Suppressor macrophage treated with lipopolysaccharide for 1 hour (primary cell): Measurements from ENCODE around the gene IFITM2.
"Not testable (repeated sequence)": the region's sequence is repeated elsewhere in the genome, so short reads cannot be mapped to it uniquely, and the experiment has no call there.

Experiments used
- DNase-seq, 3 donors: peaks; one replicate each; pipeline ENCODE4 v3.0.0-alpha.2; 2020 to 2022

IFITM2 gene

GRCh38 chr11:293271-293851 lies 14.3 kb upstream of the IFITM2 start:
- no peak for DNase-seq

GRCh38 chr11:293852-294661 lies 13.6 kb upstream of the IFITM2 start:
- DNase-seq: no peak

GRCh38 chr11:294780-295179 lies 12.8 kb upstream of the IFITM2 start:
- DNase-seq: no peak

DNA sequence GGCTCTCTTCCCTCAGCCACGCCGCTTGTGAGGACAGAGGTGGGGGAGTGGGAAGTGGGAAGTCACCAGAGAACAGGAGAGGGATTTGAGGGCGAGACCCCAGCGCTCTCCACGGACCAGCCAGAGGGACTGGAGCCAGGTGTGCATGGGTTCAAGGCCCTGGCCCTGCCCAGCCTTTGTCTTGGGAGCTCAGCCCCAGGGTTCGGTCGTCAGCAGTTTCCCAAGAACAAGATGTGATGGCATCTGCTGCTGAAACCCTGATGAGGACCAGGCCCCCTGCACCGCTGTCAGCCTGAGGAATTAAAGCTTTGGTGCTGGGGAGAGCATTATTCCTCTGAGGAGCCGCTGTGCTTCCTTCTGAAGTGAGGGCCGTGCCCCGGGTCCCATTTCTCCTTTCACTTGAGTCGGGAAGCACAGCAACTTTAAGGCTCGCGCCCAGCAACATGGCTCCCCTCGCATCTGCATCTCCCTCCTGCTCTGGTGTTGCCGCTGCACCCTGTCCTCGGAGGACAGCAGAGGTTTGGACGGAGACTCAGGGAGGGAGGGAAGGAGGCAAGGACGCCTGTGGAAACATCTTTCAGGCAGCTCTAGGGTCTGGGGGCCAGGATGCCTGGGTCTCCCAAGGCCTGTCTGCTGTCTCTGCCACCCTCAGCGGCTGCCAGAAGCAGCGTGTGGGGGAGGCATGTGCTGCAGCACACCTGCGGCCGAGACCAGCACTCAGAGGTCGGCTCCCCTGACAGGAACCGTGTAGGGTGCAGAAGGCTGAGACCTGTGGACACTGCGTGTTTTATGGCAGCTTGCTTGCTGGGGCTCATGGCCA lies 12.1 kb upstream of the IFITM2 start:
- no peak for DNase-seq

DNA sequence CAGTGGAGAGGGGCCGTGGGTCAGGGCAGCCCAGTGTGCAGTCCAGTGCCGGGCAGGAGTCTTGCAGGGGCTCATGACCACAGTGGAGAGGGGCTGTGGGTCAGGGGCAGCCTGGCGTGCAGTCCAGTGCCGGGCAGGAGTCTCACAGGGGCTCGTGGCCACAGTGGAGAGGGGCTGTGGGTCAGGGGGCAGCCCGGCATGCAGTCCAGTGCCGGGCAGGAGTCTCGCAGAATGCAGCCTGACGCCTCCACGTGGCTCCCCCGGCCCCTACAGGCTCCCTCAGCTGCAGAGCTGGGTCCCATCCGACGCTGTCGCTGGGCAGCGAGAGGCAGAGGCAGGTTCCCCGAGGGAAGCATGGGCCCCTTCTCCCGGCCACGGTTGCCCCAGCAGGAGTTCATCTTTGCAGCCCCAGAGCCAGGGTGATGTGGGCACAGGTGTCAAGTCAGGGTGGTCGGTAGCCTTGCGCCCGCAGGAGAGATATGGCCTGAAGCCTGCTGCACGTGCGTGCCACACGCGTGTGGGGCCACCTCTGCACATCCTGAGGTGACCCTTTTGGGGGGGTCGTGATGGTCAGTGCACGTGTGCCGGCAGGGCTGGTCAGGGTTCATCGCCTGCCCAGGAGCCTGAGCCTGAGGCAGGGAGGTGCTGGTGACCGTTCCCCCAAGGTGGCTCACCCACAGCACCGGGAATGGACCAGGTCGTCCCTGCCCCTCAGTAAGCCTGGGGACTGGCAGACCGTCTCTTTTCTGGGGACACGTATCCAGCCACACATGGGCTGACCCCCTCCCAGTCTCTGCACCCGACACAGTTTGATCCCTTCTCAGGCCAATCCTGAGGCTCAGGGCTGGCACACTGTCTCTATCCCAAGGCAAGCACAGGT lies 11.2 kb upstream of the IFITM2 start:
- no peak for DNase-seq

DNA sequence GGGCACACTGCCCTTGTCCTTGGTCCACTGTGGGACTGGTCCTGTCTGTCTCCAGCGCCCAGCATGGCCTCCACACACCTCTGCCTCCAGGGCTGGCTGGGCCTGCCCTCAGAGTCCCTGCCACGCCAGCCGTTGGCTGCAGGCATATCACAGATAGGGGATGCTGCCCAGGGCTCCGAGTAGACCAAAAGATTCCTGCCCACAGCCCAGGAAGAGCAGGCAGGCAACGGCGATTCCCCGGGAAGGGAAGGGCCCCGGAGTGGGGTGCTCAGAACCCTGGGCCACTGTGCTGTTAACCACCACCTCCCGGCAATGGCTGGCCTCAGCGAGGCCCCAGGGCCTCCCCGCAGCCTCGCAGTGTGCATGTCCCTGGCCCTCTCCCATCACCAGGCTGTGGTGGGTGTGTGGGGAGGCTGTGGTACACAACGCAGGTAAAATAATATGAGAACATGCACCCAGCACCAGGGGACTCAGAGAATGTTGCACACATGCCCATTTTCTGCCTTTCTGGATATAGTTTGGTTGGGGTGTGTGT lies 10.5 kb upstream of the IFITM2 start:
- DNase-seq: no peak

- peak in 2 of 3 donors; percentile 34 to 40 for DNase-seq
These were observed 9.8 kb upstream of the IFITM2 start for GRCh38 chr11:297586-298405.

GRCh38 chr11:298406-299065 lies 9.1 kb upstream of the IFITM2 start:
- DNase-seq: no peak

DNA sequence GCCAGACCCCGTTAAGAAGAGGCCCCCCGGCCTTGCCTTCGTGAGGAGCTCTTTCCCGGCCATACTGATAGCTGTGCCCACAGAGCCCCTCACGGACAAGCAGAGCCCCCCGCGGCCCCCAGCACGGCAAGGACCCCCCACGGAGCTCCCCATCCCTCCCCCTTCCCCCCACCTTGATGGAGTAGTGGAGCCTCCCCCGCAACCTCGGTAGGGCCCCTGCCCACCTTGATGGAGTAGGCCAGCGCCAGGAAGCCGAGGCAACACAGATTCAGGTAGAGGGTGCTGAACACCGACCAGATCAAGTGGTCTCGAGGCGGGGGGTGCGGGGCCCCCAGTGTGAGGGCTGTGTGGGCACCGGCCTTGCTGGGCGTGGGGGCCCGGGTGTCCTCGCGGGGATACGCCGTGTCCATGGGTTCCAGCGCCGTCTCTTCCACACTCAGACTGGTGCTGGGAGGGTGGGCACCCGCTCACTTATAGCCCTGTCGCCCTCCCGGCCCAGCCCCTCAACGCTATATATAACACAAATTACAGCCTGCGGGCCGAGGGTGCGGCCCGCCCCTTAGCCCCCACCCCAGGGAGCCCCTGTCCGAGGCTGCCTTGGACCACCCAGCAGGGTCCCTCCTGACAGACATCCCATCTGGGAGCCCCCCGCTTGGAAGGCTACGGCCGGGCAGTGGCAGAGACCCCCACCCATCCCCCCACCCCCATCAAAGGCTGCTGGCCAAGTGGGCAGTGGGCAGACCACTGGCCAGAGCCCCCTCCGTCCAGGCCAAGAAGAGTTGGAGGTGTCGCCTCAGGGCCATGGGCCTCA lies 8.3 kb upstream of the IFITM2 start, which contains the start of gene IFITM5:
Gene IFITM5, minus strand, starts transcription at position 446 of the 811 bp plus-strand sequence. Its CDS starts 36 bp downstream, at position 410.
- DNase-seq: no peak

- peak in 1 of 3 donors; percentile 29 for DNase-seq
These were observed 7.5 kb upstream of the IFITM2 start for GRCh38 chr11:299951-300735.

GRCh38 chr11:303363-303762 lies 4.3 kb upstream of the IFITM2 start:
- peak; percentile 36 to 40 (median 38) for DNase-seq

DNA sequence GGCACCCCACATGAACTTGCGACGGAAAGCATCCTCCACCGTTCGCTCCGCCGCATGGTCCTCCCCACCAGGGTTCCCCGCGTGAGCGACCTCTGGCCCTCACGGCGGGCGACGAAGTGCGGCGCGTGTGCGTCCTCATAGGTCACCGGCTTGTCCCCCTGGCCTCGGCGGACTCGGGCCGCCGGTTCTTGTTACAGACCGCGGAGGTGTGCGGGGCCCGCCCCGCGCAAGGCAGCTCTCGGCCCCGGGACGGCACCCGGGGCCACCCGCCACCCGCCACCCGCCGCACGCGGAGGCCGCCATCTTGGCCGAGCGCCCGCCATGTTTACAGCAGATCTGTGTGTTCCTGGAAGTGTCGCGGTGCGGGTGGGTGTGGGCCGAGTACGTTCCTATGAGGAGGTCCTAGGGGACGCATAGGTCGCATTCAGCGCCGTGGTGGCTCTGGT lies 3.5 kb upstream of the IFITM2 start:
- no peak for DNase-seq

GRCh38 chr11:304915-305843 lies 2.4 kb upstream of the IFITM2 start:
- peak; percentile 63 to 73 (median 67) for DNase-seq

DNA sequence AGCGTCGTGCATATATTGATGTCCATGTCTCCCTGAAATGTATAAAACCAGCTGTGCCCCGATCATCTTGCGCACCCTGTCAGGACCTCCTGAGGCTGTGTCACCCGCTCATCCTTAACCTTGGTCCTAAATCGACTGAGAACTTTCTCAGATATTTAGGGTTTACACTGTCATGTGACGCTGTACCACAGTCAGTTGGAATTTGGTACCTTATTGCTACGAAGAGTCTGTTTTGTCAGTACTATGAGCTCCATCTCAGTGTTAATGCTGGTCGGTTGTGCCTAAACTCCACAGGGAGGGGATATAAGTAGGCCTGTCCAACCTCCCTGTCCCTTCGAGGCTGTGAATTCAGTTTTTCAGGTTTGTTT lies 1.8 kb upstream of the IFITM2 start:
- DNase-seq: no peak

- no peak for DNase-seq
These were observed 808 bp upstream of the IFITM2 start for GRCh38 chr11:306645-307371.

DNA sequence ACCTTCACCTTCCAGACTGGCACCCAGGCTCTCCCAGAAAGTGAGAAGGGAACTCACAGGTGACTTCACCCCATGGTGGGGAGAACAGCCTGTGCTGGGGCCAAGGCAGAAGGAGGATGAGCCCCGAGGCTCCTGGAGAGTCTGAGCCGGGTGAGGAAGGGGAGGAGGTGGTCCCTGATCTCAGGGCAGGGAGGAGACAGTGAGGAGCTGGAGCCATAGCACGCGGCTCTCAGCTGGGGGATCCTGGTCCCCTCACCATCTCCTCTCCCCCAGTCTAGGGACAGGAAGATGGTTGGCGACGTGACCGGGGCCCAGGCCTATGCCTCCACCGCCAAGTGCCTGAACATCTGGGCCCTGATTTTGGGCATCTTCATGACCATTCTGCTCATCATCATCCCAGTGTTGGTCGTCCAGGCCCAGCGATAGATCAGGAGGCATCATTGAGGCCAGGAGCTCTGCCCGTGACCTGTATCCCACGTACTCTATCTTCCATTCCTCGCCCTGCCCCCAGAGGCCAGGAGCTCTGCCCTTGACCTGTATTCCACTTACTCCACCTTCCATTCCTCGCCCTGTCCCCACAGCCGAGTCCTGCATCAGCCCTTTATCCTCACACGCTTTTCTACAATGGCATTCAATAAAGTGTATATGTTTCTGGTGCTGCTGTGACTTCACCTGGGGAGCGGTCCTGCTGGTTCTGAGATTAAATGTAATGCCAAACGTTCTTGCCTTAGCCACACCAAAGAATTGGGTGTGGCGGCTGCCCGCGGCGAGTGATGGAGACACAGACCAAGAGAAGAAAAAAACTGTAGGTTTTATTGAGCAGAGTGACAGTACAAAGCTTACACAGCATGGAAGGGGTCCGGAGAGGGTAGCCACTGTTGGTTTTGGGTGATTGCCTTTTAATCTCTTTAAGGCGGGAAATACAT lies 1.4 kb downstream of the IFITM2 start:
- DNase-seq: not testable (repeated sequence)
